Pulmonary artery endothelial cell (primary cell): Measurements from ENCODE around the gene ATP6V0D1. TPM values are rescaled to one million over a fixed set of nuclear protein-coding genes. Genes with fewer than 3 reads are reported as not detected.

Experiments
- DNase-seq: peaks from one replicate; pipeline ENCODE4 v3.0.0-alpha.2; 2011; ENCODE audit warnings: low read depth, low spot score
- total RNA-seq: library from RNA; depleted of rRNA; stranded (reverse); fragments of >200 nt; gene quantifications from 2 replicates; pipeline ENCODE4 v1.2.3, GENCODE V29; 2014

ATP6V0D1 gene
- total RNA-seq, 1 donor from 2014 or later, result 82.2 TPM

DNA sequence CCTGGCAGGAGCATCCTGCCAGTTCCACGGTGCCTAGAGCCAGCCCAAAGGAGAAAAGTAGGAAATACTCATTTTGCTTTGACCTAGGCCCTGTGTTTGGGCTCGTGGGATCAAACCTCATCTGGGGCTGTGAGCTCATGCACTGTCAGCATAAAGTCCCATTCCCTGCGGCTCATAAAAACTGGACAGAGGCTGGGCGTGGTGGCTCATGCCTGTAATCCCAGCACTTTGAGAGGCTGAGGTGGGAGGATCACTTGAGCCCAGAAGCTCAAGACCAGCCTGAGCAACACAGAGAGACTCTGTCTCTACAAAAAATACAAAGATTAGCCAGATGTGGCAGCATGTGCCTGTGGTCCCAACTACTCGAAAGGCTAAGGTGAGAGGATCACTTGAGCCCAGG lies 17.9 kb downstream of the ATP6V0D1 start:
- no peak for DNase-seq

- DNase-seq, result no peak
These were observed 18.7 kb downstream of the ATP6V0D1 start for GRCh38 chr16:67462279-67462655.

DNA sequence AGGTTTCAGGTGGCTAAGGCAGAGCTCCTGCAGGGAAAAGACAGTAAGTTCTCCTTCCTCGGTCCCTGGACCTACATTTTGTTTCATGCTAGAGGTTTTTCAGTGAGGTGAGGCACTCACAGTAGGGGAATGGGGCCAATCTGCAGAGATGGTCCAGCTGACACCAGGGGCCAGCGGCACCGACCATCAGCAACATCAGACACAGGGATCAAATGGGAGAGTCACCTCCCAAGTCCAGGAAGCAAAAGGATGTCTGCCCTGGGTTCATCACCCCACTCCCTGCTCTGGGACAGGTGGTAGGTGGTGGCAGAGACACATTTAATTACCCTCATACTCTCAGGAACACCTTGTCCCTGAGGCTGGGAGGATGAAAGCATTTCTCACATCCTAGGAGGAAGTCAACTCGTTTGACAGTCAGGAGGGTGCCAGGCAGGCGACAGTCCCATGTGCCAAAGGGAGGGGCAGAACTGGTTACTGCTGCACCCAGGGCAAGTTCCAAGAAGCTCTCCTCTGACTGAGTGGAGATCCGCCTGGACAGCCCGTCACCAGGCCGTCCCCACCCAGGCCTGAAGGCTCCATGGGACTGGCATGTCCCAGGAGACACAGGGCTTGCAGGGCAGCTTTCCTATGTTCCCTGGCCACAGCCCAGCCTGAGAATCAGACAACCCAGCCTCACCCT lies 19.2 kb downstream of the ATP6V0D1 start:
- no peak for DNase-seq

DNA sequence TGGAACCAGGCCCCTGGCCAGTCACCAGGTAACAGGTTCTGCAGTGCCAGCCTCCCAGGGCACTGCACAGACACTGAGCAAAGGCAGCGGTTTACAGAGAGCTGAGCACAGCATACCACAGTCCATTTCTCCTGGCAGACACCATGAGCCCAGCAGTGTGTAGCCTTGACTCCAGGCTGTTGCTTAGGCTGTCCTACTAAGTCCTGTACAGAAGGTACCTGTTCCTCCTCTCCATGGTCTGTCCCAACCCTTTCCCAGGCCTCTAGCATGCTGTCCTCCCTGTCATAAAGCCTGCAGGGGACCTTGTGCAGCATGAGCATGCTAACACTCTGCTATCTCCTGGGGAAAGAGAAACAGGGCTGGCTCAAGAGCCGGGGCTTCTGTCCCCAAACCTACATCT lies 20.0 kb downstream of the ATP6V0D1 start:
- no peak for DNase-seq

- DNase-seq, result no peak
These were observed 20.8 kb downstream of the ATP6V0D1 start for GRCh38 chr16:67460168-67460567.

DNA sequence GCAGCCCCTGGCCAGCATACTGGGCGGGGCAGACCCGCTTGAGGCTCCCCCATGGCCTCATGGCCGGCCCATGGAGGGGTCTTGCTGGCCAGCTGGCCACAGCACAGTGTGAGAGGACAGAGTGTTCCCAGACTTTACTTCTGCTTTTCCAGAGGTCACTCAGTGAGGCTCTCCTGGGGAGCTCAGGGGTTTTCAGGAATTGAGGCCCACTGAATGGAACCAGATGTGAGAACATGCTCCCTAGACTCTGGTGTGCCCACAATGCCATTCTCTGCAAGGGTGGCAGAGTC lies 21.2 kb downstream of the ATP6V0D1 start:
- DNase-seq, result no peak

DNA sequence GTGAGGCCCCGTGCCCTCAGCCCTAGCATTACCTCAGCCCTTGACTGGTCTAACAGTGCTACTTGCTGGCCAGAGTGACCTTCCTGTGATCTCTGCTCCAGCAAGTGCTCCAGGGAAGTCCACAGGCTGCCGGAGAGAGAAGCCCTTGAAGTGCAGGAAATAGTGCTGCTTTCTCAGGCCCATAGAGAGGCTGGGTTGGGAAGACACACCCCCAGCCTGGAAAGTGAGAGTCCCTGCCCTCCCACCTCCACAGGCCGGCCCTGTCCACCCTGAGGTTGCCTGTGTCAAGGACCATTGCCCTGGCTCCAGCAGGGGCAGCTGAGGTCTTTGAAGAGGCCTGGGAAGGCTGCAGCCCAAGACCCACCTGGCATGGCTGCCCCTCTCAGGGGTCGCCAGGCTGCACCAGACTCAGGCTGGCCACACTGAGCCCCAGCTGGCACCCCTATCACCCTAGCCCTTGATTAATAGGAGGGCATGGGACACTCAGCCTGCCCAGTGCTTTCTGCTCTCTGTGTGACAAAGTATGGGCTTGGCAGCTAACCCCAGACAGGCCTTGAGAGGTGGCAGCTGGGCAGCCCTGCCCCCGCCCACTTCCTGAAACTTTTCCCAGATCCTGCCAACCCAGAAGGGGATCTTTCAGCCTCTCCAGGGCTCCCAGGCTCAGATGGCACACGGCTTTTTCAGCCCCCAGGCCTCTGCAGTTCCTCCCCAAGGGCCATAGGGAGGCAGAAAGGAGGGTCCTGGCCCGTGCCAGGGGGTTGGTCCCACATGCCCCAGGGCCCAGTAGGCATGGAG lies 21.7 kb downstream of the ATP6V0D1 start:
- DNase-seq, result no peak

DNA sequence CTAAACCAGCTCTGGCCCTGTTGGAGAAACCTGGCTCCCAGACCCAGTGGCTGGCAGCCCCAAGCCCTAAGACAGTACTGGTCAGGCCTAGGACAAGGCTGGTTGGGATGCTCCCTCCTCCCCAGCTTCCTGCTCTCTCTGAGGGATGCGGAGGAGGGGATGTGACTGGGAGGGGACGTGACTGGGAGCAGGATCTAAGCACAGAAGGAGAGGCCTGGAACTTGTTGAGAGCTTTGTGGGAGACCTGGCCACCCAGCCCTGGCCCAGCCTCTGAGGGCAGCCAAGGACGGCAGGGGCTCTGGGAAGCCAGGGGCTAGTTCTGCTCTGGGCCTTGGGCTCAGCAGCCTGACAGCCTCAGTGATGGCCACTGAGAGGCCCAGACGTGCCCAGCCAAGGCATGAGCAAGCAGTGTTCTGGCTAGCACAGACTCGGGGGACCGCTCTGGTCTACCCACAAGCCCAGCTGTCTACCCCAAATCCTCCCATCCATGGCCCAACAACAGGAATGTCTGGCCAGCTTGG lies 22.8 kb downstream of the ATP6V0D1 start:
- no peak for DNase-seq

- no peak for DNase-seq
These were observed 23.3 kb downstream of the ATP6V0D1 start for GRCh38 chr16:67457611-67458010.

DNA sequence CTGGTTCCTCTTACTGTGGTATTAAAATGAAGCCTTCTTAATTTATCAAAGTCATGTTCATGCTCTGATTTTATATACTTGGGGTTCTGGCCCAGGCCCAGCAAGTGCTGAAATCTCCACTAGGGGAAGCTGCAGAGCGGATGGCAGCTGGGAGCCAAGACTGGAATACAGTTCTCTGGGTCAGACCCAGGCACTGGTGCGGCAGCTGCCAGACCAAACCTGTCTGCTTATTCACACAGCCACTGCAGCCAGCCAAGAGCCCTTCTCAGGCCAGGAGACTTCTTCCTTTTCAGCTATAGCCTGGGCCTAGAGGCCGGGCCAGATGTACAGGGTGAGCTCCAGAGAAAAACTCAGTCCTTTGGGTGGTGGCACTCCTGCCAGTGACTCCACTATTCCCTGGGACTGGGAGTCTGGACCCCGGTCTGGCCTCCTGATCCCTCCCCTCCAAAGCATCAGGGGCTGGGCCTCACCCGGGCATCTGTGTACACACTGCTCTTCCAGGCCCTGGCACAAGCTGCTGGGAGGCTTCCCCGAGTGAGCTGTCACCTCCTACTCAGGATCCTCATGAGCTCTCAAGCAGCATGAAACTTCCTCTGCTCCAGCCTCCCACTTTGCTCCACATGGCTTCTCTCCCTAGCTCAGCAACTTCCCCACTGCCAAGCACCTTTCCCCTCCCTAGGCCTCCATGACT lies 24.4 kb downstream of the ATP6V0D1 start:
- DNase-seq, result peak; percentile 13

- DNase-seq, result no peak
These were observed 26.1 kb downstream of the ATP6V0D1 start for GRCh38 chr16:67454852-67455251.

DNA sequence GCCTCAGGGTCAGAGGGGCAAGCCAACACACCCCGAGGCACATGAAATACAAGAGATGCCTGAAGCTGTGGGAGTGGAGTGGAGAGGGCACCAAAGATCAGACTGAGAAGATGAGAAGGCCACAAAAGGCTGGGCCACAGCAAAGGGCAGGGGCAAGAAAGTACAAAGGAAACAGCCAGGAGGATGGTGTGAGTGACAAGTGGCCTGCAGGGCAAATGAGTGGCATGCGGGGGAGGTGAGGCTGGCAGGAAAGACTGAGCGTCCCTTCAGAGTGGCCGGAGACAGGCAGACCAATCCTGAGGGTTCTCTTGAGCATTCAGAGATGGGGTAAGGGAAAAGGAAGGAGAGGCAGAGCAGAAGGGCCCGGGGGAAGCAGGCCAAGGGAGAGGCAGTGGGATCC lies 26.9 kb downstream of the ATP6V0D1 start:
- DNase-seq, result no peak

DNA sequence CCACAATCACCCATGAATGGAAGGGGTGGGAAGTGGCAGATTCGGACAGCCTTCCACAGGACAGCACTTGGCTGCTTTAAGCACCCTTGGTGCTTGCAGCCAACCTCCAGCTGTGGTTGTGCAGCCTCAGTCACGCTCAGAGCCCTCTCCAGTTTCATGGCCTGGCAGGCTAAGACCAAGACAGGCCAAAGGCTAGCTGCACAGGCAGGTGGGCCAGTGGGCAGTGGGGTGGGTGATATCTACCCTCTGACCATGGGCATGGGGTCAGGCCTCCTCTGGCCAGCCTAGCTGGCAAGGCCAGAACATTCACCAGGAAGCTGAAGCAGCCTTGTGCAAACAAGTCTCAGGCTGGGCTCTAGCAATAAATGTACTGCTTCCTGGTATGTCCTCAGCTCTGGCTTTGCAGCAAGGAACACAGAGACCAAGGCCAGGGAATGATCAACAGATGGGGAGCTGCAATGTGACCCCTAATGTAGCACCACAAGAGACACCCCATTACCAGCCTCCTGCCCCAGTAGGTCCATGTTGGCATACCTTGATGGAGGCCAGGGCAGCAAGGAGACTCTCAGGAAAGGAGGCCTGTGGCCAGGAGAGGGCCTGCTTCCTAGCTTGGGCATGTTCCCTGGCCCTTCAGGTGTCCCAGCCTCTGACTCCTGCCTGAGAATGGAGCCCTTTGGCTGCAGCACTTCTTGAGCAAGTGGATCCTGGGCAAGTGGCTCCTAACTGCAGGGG lies 29.1 kb downstream of the ATP6V0D1 start:
- no peak for DNase-seq

DNA sequence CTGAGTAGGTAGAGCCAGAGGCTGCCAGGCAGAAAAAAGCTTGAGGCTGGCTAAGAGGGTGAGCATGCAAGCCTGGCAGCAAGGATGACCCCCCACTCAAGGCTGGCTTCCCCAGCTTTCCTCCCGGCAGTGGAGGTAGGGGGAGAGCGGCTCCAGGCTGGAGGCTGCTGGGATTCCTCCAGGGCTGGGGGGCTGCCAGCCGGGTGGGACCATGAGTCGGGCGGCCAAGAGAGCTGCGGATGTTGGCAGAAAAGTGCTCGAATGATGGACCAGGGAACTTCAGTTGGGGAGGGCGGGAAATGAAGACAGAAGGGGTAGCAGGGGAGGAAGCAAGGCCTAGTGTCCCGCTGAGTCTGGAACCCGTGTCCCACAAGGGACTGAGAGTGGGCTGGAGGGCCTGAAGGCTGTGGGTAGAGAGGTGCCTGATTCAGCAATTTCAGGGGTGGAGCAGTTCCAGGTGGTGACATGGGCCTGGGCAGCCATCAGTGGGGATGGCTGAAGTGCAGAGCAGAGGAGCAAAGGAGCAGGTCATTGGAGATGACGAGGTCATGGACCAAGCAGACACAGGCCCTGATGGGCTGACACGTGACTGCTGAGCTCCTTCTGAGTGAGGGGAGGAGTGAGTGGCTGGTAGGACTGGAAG lies 29.8 kb downstream of the ATP6V0D1 start:
- no peak for DNase-seq

DNA sequence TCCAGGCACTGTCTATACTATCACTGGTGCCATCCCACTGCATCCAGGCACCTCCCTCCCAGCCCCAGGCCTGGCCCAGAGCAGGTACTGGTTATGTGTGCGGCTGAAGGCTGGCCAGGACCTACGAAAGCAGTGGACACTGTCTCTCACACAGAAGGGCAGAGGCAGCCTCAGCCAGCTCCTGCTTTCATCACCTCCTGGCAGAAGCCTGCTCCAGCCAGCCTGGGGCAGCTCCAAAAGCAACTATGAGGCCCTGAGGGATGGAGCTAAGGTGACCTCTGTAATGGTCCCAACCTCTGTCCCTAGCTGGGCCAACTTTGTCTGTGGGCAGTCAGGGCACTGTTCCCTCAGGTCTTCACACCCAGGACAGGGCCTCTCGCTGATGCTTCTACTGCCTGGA lies 31.2 kb downstream of the ATP6V0D1 start:
- no peak for DNase-seq

DNA sequence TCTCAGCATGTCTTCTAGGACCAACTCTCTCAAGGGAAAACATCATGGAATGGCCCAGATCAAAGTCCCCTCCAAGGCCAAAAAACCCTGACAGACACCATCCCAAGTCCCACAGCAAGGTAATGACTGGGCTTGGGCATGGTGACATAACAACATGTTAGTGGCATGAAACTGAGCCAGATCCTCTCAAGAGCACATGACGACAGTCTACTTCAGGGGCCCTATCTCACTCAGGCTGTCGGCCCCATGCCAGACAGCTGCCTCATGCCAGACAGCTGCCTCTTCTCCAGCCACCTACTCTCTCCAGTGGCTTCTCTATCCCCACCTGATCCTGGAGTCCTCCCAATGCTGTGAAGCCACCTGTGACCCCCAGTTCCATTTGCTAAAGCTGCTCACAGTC lies 31.6 kb downstream of the ATP6V0D1 start:
- no peak for DNase-seq

GRCh38 chr16:67448580-67448979 lies 32.4 kb downstream of the ATP6V0D1 start:
- no peak for DNase-seq

DNA sequence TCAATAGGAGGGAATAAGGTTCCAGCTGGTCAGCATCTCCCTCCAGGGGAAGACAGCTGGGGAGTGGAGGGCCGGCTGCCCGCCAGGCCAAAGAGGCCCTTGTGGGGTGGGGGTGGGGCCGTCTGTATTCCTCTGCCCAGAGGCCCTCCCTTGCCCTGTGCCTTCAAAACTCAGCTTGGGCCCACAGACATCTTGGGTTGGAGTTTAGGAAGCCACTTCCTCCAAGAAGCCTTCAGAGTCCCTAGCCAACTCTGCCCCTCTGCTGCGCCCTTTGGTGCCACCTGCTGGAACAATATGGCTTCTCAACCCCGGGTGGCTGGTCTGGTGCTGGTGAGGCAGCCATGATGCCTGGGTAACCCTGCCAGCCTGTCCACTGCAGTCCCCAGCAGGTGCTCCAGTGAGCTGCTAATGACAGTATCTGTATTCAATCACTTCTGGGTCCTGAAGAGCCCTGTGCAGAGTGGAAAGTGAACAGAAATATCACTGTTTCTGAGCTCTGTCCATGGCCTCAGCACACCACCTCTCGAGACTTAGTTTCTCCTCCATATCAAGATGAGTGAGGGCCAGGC lies 33.4 kb downstream of the ATP6V0D1 start:
- no peak for DNase-seq

GRCh38 chr16:67446968-67447507 lies 33.9 kb downstream of the ATP6V0D1 start:
- no peak for DNase-seq
